Keratinocyte (primary cell): ENCODE measurements around the gene UBE2C.

ENCODE experiments used
- EZH2 ChIP-seq: IDR thresholded peaks from one replicate; pipeline ENCODE4 v1.6.1; 2012; ENCODE audit warnings: inconsistent platforms, mild to moderate bottlenecking, low read length, moderate library complexity
- TF ChIP-seq, protein P1 (sequence below), 3 experiments: IDR thresholded peaks in 1 of 3; conservative IDR thresholded peaks in 1 of 3; optimal IDR thresholded peaks in 1 of 3; 2 replicates in 2 of 3; 3 replicates in 1 of 3; pipeline versions ENCODE3 to v1.5.1; 2011; ENCODE audit warnings: low read length in 3 of 3, mild to moderate bottlenecking in 3 of 3, moderate library complexity in 2 of 3, control low read depth in 1 of 3, inconsistent platforms in 1 of 3; ENCODE audit not compliant: insufficient read depth in 2 of 3; ENCODE audit errors: extremely low read depth in 1 of 3

GRCh38 chr20:45819466-45819865 lies 7.0 kb downstream of the UBE2C start:
- TF ChIP-seq EZH2 = no peak
- TF ChIP-seq, protein P1, sequence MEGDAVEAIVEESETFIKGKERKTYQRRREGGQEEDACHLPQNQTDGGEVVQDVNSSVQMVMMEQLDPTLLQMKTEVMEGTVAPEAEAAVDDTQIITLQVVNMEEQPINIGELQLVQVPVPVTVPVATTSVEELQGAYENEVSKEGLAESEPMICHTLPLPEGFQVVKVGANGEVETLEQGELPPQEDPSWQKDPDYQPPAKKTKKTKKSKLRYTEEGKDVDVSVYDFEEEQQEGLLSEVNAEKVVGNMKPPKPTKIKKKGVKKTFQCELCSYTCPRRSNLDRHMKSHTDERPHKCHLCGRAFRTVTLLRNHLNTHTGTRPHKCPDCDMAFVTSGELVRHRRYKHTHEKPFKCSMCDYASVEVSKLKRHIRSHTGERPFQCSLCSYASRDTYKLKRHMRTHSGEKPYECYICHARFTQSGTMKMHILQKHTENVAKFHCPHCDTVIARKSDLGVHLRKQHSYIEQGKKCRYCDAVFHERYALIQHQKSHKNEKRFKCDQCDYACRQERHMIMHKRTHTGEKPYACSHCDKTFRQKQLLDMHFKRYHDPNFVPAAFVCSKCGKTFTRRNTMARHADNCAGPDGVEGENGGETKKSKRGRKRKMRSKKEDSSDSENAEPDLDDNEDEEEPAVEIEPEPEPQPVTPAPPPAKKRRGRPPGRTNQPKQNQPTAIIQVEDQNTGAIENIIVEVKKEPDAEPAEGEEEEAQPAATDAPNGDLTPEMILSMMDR (optimal IDR thresholded peaks at IDR 0.05 in 1 of 3, IDR thresholded peaks at IDR 0.05 in 1 of 3, conservative IDR thresholded peaks at IDR 0.05 in 1 of 3; ENCODE audit: extremely low read depth in 1 of 3, insufficient read depth in 2 of 3, low read length in 3 of 3) = no peak
